Lung (tissue), 12 donors: ENCODE results near the gene SH3TC1. TPM values are rescaled to one million over a fixed set of nuclear protein-coding genes. Genes with fewer than 3 reads are reported as not detected.

Source experiments
- ATAC-seq: fragments of 200-7000 bp; cut with Tn5 transposase; one replicate; pipeline ENCODE4 v1.9.1; 2020; ENCODE audit warnings: moderate number of reproducible peaks; ENCODE audit not compliant: insufficient read depth, low FRiP score
- DNase-seq, 3 donors: peaks; one replicate each; pipeline ENCODE4 v3.0.0-alpha.2; 2013 to 2017
- H3K27ac ChIP-seq, 2 donors: one replicate each; pipeline ENCODE4 v1.5.1; 2013; ENCODE audit warnings: mild to moderate bottlenecking in 2 of 2, moderate library complexity in 2 of 2, control low read depth in 1 of 2, inconsistent platforms in 1 of 2, low read depth in 1 of 2, low read length in 1 of 2
- H3K27me3 ChIP-seq, 3 donors: one replicate each; pipeline ENCODE4 v1.5.1; 2013; ENCODE audit warnings: low read length in 2 of 3; ENCODE audit not compliant: control insufficient read depth in 3 of 3, insufficient read depth in 3 of 3
- H3K36me3 ChIP-seq, 4 donors: one replicate each; pipeline ENCODE4 v1.5.1; 2013; ENCODE audit warnings: low read length in 4 of 4, mild to moderate bottlenecking in 1 of 4, moderate library complexity in 1 of 4; ENCODE audit not compliant: control insufficient read depth in 4 of 4, insufficient read depth in 4 of 4
- H3K4me1 ChIP-seq, 5 donors: one replicate each; pipeline ENCODE4 v1.5.1; 2013; ENCODE audit warnings: low read length in 5 of 5, mild to moderate bottlenecking in 2 of 5, moderate library complexity in 1 of 5; ENCODE audit not compliant: control insufficient read depth in 5 of 5, insufficient read depth in 5 of 5
- H3K4me3 ChIP-seq: one replicate; pipeline ENCODE4 v1.5.1; 2013; ENCODE audit warnings: mild to moderate bottlenecking, control low read depth, moderate library complexity
- H3K9ac ChIP-seq, 2 donors: one replicate each; pipeline ENCODE4 v1.5.1; 2013; ENCODE audit warnings: low read length in 2 of 2, control low read depth in 1 of 2; ENCODE audit not compliant: insufficient read depth in 1 of 2
- H3K9me3 ChIP-seq, 4 donors: one replicate each; pipeline ENCODE4 v1.5.1; 2013; ENCODE audit warnings: low read length in 3 of 4, mild to moderate bottlenecking in 1 of 4, moderate library complexity in 1 of 4; ENCODE audit not compliant: control insufficient read depth in 4 of 4, insufficient read depth in 3 of 4
- CTCF ChIP-seq: IDR thresholded peaks from 2 replicates; pipeline ENCODE4 v1.5.1; 2012; ENCODE audit warnings: mild to moderate bottlenecking; ENCODE audit errors: control extremely low read depth, extremely low read depth
- WGBS, 2 donors: extraction: QIAGEN DNeasy Blood & Tissue Kit; methylation state at CpG; one replicate each; pipeline ENCODE4 v1.1.7; 2013; 5-methylcytosine and 5-hydroxymethylcytosine counted together
- polyA plus RNA-seq, 2 donors: library from polyadenylated mRNA; stranded (reverse); fragments of 200-250 nt; gene quantifications; one replicate each; pipeline ENCODE4 v1.2.1, GENCODE V29; 2013
- total RNA-seq, 2 donors: library from RNA; depleted of rRNA in 1 of 2; stranded (reverse); fragments of >200 nt in 1 of 2; gene quantifications; one replicate each; pipeline ENCODE4 v1.2.1, GENCODE V29; 2014 to 2021
- donor health status: control.
- donor health status: control.
- donor health status: Bipolar disorder and iron deficiency.
- donor health status: healthy.
- donor health status: DM: yes; HTN: yes; CAD: no.

SH3TC1 gene
- total and polyA plus RNA-seq, 4 donors = 21.4 to 67.3 (median 38.1) TPM

GRCh38 chr4:8235686-8236085 lies 36.6 kb downstream of the SH3TC1 start:
- H3K9me3 ChIP-seq = no peaks in the 10 kb centered on the region

GRCh38 chr4:8236106-8236919 lies 37.2 kb downstream of the SH3TC1 start:
- Histone ChIP-seq H3K4me1 (no peaks in the 10 kb centered on the region), H3K9me3 (no peaks in the 10 kb centered on the region), H3K9ac (no peak overlapping the region), H3K27ac (no peak overlapping the region), H3K36me3 (peaks cover 0 to 70% (median 15%) of the 10 kb centered on the region in 4 donors), H3K27me3 (no peaks in the 10 kb centered on the region), H3K4me3 (no peak overlapping the region)
- ATAC-seq = no peak
- 79 to 90% methylated on average over 24 of the region's 24 CpGs for WGBS, 2 donors
- TF ChIP-seq CTCF = no peak
- no peak for DNase-seq

More at GRCh38 chr4:8235686-8236085, 36.6 kb downstream of the SH3TC1 start:
- WGBS, 2 donors = 96 to 99% methylated on average over 12 of the region's 12 CpGs
- ATAC-seq = no peak
- TF ChIP-seq CTCF = no peak
- Histone ChIP-seq H3K27ac (no peak overlapping the region), H3K4me1 (no peaks in the 10 kb centered on the region), H3K36me3 (peaks cover 0 to 65% (median 15%) of the 10 kb centered on the region in 4 donors), H3K9ac (no peak overlapping the region), H3K27me3 (no peaks in the 10 kb centered on the region), H3K4me3 (no peak overlapping the region)
- no peak for DNase-seq

- H3K36me3 ChIP-seq = peaks cover 0 to 70% (median 15%) of the 10 kb centered on the region in 4 donors
- no peak overlapping the region for H3K9ac ChIP-seq
- H3K9me3 ChIP-seq = no peaks in the 10 kb centered on the region
- no peaks in the 10 kb centered on the region for H3K4me1 ChIP-seq
- no peak overlapping the region for H3K4me3 ChIP-seq
- no peak for DNase-seq
- no peak overlapping the region for H3K27ac ChIP-seq
- no peak for ATAC-seq
- H3K27me3 ChIP-seq = no peaks in the 10 kb centered on the region
- WGBS, 2 donors = 95 to 97% methylated on average over 9 of the region's 9 CpGs
- no peak for TF ChIP-seq CTCF
Measured at GRCh38 chr4:8236920-8237195, 37.8 kb downstream of the SH3TC1 start.
